Measurements from ENCODE around the gene DDX10.

- TF ChIP-seq, protein P1, sequence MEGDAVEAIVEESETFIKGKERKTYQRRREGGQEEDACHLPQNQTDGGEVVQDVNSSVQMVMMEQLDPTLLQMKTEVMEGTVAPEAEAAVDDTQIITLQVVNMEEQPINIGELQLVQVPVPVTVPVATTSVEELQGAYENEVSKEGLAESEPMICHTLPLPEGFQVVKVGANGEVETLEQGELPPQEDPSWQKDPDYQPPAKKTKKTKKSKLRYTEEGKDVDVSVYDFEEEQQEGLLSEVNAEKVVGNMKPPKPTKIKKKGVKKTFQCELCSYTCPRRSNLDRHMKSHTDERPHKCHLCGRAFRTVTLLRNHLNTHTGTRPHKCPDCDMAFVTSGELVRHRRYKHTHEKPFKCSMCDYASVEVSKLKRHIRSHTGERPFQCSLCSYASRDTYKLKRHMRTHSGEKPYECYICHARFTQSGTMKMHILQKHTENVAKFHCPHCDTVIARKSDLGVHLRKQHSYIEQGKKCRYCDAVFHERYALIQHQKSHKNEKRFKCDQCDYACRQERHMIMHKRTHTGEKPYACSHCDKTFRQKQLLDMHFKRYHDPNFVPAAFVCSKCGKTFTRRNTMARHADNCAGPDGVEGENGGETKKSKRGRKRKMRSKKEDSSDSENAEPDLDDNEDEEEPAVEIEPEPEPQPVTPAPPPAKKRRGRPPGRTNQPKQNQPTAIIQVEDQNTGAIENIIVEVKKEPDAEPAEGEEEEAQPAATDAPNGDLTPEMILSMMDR (conservative IDR thresholded peaks at IDR 0.05; ENCODE audit: low read depth, low read length), result no peak
- no peak for TF ChIP-seq EZH2 (IDR thresholded peaks at IDR 0.05; ENCODE audit: borderline replicate concordance, low read depth, low read length, poor library complexity, severe bottlenecking)
These were observed 4.8 kb downstream of the DDX10 start for GRCh38 chr11:108669711-108670110.

Data from A673 (cell line).